ENCODE measurements around the gene CCDC54.
"Not testable (repeated sequence)": the region's sequence is repeated elsewhere in the genome, so short reads cannot be mapped to it uniquely, and the experiment has no call there.

CCDC54 gene

DNA sequence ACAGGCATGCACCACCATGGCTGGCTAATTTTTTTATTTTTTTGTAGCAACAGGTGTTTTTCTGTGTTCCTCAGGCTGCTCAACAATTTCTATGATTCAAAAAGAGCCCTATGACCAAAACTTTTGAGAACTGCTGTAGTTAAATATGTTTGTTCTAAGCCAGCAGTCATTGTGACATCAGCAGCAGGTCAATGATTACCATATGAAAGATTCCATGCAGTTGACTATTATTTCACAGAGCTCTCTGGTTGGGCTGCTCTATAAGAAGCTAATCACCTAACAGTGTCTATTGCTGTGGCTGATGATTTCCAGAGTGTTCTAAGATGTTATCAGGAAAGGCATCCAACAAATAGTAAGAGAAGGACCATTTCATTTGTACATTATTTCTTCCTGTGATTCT lies at the start of gene CCDC54:
Gene CCDC54, plus strand, starts transcription at position 289 of the 400 bp plus-strand sequence. CDS start 149 bp downstream, outside the sequence.
- DNase-seq (ENCODE audit: low spot score): no peak

DNA sequence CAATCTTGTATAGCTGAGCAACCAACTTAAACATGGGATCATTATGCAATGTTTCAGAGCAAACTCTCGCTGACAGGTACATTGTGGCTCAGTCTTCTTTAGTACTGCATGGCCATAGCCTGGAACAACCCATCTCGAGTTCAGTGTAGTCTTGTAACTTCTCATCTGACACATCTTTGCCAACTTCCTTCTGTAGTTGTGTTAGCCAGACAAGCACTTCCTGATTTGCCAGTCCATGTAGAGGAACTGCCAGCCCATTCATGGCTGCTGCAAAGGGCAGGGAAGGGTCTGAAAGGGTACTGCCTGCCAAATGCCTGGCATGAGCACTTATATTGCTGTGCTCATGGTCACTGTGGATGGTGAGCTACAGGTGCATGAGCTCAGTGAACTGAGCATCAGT lies 49.2 kb upstream of the CCDC54 start:
- no peak for DNase-seq (ENCODE audit: low spot score)

DNA sequence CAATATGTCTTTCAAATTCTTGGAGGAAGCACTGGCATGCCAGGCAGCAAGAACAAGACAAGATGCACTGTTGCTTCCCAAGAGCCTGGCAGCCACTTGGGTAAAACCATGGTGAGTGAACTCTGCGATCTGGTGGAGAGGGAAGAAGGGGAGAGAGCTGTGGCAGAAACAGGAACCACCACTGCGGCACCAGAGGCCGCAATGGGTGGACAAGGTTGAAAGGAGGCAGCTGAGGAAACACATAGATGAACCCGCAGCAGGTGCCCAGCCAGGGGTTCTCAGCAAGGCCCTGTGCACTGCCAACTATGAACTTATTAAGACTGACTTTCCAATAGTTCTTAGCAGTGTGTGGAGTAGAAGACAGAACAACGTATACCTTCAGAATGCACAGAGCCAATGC lies 48.2 kb upstream of the CCDC54 start:
- no peak for DNase-seq (ENCODE audit: low spot score)

DNA sequence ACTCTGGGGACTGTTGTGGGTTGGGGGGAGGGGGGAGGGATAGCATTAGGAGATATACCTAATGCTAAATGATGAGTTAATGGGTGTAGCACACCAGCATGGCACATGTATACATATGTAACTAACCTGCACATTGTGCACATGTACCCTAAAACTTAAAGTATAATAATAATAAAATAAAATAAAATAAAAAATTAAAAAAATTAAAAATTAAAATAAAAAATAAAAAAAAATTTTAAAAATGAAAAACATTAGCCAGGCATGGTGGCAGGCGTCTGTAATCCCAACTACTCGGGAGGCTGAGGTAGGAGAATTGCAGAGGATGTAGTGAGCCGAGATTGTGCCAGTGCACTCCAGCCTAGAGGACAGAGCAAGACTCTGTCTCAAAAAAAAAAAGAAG lies 37.5 kb upstream of the CCDC54 start:
- DNase-seq (ENCODE audit: low spot score): not testable (repeated sequence)

DNA sequence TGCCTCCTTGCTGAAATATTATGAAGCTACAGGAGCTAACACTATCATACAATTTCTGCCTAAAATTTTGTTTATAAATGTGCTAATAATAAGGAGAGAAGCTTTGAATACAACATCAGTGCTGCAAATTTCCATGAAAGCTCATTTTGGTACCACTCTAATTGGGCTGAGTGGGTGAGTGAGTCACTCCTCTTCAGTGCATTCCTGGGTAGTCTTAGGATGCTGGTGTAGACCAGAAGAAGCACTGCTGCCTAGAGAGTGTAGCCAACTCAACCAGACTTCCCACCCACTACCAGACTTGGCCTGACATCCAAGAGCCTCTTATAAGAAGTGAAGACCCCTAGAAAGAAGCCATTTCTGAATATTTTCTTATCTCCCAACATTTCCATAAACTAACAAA lies 32.5 kb upstream of the CCDC54 start:
- peak; percentile 21 for DNase-seq (ENCODE audit: low spot score)

DNA sequence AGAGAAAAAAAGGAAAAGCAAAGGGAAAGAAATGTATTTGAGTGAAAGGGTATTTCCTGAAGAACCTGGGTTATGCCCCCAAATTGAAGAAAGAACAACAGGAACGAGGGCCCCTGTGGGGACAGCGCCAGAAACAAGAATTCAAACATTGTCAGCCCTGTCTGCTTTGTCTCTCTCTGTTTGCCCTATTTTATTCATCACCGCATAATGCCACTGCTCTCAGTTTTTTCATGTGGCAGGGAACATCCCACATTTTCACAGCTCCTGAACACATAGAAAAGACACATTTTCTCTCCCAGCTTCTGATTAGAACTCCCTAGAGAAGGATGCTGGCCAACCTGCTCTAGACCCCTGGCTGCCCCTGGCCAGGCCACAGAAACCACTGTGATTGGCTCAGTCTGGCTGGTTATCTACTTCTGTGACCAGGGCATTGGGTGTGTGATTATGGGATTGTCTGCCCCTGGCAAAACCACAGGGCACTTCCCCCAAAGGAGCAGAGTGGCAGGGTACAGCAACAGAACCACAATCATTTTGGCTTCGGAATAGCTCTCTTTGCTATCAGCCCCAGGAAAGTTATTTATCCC lies 31.3 kb upstream of the CCDC54 start:
- no peak for DNase-seq (ENCODE audit: low spot score)

- DNase-seq (ENCODE audit: low spot score): no peak
Measured at GRCh38 chr3:107346564-107346963, 30.7 kb upstream of the CCDC54 start.

- no peak for DNase-seq (ENCODE audit: low spot score)
Measured at GRCh38 chr3:107347751-107348150, 29.5 kb upstream of the CCDC54 start.

GRCh38 chr3:107356706-107357105 lies 20.5 kb upstream of the CCDC54 start:
- DNase-seq (ENCODE audit: low spot score): no peak

DNA sequence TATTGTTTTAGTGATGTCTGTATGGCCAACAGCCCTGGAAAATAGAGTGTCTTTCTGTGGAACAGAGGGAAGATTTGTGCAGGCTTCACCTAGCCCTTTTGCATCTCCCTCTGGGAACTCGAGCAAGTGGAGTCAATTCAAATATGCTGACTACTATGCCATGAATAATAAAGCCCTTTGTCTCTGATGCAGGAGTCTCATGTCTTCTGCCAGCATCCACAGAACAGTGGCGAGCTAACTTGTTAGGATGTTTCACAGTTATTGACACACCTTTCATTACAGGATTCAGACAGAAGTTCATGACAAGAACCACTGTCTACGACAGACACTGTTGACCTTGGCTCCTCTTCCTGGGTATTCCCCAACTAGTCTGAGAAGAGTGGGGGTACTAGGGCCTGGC lies 15.6 kb upstream of the CCDC54 start:
- no peak for DNase-seq (ENCODE audit: low spot score)

- no peak for DNase-seq (ENCODE audit: low spot score)
Measured at GRCh38 chr3:107365051-107365450, 12.2 kb upstream of the CCDC54 start.

GRCh38 chr3:107366766-107367165 lies 10.5 kb upstream of the CCDC54 start:
- no peak for DNase-seq (ENCODE audit: low spot score)

DNA sequence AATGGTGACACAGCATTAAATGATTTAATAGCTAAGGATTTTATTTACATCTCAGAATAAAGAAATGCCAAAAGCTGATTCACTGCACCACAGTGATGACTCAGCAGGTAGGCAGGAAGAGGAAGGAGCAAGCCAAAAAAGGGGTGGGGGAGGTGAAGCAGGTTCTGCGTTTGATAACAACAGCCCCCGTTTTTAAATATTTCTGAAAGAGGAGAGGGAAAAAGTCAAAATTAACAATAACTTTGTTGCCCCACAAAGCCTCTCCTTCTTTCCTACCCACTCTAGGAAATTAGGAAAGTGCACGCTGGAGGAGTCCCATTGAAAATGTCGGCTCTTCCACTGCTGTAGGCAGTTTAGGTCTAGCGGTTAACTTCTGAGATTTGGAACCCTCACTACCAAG lies 9.9 kb upstream of the CCDC54 start:
- DNase-seq (ENCODE audit: low spot score): peak; percentile 57

GRCh38 chr3:107368654-107369398 lies 8.4 kb upstream of the CCDC54 start:
- no peak for DNase-seq (ENCODE audit: low spot score)

GRCh38 chr3:107369791-107370190 lies 7.4 kb upstream of the CCDC54 start:
- no peak for DNase-seq (ENCODE audit: low spot score)

DNA sequence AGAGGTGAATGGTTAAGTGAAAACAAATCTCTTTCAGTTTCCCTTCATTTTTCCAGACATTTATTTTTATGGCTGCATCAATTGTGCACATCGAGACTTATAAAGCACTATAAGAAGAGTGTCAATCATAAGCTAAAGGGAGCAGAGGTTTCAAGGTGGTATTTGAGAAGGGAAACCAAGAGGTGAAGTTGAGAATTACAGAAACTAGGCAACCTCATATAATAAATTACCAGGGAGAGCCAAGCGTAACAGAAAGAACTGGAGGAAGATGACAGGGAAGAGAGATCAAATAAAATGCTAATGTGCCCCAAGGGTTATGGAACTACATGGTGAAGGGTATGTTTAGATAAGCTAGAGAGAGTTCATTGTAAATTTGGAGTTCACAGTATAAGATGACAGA lies 6.3 kb upstream of the CCDC54 start:
- no peak for DNase-seq (ENCODE audit: low spot score)

DNA sequence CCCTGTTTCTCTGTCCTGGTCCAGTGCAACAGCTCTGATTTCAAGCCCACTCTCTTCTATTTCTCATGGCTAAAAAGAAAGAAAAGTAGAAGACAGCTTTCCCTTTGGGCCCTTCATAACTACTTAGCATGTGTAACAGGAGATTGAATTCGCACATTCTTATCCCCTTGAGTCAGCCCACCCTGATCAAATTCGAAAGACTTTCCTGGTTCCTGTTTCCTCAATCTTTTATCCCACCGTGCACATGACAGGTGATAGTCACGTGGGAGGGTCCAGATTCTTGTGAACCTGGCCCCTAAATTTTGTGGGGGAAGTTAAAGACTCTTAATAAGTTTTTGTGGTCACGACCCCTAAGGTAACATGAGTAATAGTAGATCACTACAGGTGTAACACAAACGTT lies 4.7 kb upstream of the CCDC54 start:
- DNase-seq (ENCODE audit: low spot score): no peak

- DNase-seq (ENCODE audit: low spot score): no peak
Measured at GRCh38 chr3:107373896-107374295, 3.3 kb upstream of the CCDC54 start.

- no peak for DNase-seq (ENCODE audit: low spot score)
Measured at GRCh38 chr3:107375682-107376081, 1.6 kb upstream of the CCDC54 start.

DNA sequence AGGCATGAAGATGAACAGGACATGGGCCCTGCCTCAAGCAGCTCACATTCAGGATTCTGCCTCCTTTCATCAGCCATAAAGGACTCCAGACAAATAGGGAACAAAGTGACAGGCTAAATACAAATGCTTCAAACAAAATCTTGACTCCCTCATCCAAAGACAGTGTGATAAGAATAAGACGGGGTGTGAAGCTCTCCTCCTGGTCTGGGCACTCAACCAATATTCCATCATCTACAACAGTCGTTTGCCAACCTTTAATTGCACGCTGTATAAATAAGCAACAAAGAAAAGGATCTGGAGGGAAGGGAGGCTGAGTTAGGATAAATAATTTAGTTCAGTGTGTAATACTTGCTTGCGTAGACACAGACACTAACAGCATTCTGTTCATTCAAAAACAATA lies 5.4 kb downstream of the CCDC54 start:
- no peak for DNase-seq (ENCODE audit: low spot score)

- DNase-seq (ENCODE audit: low spot score): no peak
Measured at GRCh38 chr3:107384428-107384827, 7.2 kb downstream of the CCDC54 start.

DNA sequence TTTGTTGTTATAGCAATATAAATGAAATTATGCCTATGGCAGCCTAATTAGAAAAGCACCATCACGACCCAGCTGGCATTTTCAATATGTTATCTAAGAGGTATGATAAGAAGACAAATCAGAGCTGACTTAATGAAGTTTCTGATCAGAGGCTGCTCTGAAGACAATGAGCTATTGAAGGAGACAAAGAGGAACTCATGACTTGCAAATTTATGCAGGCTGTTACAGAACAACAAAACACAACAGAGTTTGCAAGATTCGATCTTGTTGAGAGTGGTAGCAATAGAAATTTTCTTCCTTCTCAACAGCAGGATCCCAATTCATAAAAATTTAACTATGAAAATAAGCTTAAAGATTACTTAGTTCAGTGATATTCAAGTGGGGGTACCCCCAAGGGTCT lies 7.7 kb downstream of the CCDC54 start:
- DNase-seq (ENCODE audit: low spot score): no peak

DNA sequence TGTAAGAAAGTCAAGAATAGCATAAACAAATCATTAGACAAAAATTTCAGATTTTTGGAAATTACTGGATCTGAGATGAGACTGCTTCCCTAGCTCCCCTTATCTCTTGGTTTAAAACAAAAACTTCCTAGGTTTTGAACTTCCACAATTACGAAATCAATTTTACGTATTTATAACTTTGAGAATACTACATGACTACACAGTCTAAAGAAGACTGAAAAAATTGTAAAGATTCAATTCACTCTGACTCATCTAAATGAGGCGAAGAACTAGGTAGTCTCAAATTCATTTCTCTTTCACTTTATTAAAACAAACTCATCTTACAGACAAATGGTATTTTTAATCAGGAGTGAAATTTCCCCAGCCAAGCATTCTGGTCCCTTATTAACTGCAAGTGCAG lies 10.3 kb downstream of the CCDC54 start:
- no peak for DNase-seq (ENCODE audit: low spot score)

DNA sequence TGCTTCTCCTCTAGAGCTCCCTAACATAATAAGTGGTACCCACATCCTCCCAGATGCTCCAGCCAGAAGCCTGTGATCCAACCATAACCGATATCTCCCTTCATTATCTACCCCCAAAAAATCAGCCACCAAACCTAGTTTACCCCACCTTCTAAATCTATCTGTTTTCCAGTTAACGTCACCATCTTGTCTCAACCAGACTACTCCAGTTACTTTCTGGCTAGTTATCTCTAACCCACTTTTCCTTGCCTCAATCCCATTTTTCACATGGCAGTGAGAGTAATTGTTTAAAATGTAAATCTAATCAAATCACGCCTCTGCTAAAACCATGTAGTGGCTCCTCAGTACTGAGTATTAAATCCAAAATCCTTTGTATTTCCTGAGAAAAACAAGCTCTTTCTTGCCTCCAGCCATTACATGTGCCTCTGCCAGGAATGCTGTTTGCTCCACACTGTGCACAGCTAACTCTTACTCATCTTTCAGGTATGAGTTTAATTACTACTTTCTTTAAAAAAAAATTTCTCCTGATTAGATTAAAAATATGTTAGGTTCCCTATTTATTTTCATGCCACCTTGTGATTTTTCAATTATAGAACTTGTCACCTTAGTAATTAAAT lies 15.4 kb downstream of the CCDC54 start:
- DNase-seq (ENCODE audit: low spot score): peak; percentile 58

All from AG08395 (cell line).